Skin epidermis (tissue), 12 donors: ENCODE measurements around the gene KRT78.
A peak's percentile ranks its signal among the peaks of the same experiment; 100 is the strongest.
"Not testable (repeated sequence)": the region's sequence is repeated elsewhere in the genome, so short reads cannot be mapped to it uniquely, and the experiment has no call there.

Experiments used
- H3K27ac ChIP-seq, 21 experiments: fragments of 200-600 bp; sonication (generic) in 11 of 21; one replicate each; pipeline ENCODE4 v1.5.0; 2020; ENCODE audit warnings: mild to moderate bottlenecking in 3 of 21, inconsistent platforms in 2 of 21, moderate library complexity in 2 of 21
- H3K4me3 ChIP-seq, 7 experiments: fragments of 200-600 bp; sonication (generic) in 2 of 7; one replicate each; pipeline ENCODE4 v1.5.0; 2020; ENCODE audit warnings: inconsistent platforms in 2 of 7, mild to moderate bottlenecking in 2 of 7, moderate library complexity in 1 of 7

Gene KRT78, protein sequence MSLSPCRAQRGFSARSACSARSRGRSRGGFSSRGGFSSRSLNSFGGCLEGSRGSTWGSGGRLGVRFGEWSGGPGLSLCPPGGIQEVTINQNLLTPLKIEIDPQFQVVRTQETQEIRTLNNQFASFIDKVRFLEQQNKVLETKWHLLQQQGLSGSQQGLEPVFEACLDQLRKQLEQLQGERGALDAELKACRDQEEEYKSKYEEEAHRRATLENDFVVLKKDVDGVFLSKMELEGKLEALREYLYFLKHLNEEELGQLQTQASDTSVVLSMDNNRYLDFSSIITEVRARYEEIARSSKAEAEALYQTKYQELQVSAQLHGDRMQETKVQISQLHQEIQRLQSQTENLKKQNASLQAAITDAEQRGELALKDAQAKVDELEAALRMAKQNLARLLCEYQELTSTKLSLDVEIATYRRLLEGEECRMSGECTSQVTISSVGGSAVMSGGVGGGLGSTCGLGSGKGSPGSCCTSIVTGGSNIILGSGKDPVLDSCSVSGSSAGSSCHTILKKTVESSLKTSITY

DNA sequence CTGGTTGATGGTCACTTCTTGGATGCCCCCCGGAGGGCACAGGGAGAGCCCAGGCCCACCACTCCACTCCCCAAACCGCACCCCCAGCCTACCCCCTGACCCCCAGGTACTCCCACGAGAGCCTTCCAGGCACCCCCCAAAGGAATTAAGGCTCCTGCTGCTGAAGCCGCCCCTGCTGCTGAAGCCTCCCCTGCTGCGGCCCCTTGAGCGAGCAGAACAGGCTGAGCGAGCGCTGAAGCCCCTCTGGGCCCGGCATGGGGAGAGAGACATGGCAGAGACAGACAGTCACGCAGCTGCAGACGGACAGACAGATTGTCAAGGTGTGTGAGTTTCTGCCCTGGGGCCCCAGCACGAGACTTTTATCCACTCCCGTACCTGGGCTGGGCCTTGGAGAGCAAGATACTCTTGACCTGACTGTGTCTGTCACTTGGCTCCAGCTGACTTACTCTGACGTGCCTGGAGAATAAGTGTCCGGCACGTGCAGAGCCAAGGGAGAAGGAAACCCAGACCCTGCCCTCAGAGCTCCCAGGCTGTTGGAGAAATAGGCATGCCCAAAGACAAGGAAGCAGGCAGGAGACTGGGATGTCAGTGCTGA lies at the start of gene KRT78:
Gene KRT78, minus strand, starts transcription at position 334 of the 595 bp plus-strand sequence. Its CDS starts 64 bp downstream, at position 270.
- Histone ChIP-seq H3K27ac (peak within 1 kb of the TSS in 14 of 21 experiments; percentile 18 to 74 (median 52)), H3K4me3 (no peak within 1 kb of the TSS)

DNA sequence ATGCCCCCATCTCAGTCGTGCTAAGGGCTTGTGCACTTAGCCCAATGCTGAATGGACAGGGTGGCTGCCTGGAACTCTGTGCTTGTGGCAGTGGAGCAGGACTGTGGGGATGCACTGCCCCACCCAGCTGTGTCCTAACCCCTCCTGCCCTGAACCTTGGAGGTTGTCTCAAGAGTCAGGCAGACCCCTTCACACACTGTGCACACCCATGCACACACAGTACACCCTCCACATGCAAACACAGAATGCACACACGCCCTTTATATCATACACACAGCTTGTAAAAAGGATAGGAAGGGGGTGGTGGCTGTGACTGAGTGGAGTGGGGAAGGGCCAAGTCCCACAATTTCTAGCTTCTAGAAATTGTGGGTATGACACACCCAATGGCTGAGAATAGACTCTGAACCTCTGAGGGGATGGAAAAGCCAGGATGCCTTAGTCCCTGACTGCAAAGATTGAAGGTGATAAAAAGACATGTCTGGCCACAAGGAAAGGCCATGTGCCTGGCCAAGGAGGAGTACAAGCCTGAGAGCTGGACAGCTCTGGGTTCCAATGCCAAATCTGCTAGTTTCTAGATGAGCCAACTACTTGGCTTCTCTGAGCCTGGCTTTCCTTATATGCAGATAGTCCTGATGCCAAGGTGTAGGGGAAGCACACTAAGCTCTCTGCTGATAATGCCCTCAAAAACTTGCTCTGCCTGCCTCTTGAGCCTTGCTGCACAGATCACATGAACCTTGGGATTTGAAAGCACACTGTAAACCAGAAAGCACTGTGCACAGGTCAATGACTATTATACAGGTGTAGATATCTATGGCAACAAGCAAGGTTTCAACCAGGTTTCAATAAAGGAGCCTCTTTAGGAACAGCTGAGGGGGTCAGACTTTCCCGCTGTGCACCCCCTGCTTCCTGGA lies 47.7 kb upstream of the KRT78 start:
- no peak overlapping the region for H3K4me3 ChIP-seq
- H3K27ac ChIP-seq = no peak overlapping the region

DNA sequence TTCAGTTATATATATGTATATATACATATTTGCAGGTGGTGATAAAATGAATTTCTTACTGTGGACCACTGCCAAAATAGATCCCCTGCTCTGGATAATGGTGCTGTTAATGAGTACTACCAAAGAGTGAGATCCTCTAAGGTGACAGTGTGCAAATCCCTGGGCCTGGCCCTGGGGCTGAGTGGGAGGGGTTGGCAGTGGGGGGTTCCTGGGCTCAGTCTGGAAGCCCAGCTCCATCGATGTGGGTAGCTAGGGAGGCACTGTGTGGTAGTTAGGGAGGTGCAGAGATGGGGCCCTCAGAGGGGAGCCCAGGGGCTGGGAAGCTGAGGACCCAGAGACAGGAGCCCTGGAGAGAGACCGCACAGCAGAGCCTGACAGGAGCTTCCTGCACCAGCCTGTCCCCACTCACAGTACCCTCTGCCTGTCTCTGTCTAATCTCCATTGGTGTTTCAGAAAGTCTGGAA lies 47.0 kb upstream of the KRT78 start:
- Histone ChIP-seq H3K27ac (no peak overlapping the region), H3K4me3 (no peak overlapping the region)

DNA sequence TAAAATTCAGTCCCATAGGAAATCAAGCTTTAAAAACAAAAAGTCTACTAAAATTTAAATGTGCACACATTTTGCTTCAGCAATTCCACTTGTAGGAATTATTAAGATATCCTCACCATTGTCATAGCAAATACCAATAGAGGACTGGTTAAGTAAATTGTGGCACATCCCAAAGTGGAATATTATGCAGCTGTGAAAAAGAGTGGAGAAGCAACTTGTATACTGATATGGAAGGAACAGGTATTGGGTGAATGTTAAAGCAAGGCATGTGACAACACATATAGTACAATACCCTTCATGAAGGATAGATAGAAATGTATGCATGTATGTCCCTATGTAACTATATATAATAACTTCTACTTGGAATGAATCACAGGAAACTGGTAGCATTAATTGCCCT lies 44.2 kb upstream of the KRT78 start:
- Histone ChIP-seq H3K27ac (no peak overlapping the region), H3K4me3 (no peak overlapping the region)

DNA sequence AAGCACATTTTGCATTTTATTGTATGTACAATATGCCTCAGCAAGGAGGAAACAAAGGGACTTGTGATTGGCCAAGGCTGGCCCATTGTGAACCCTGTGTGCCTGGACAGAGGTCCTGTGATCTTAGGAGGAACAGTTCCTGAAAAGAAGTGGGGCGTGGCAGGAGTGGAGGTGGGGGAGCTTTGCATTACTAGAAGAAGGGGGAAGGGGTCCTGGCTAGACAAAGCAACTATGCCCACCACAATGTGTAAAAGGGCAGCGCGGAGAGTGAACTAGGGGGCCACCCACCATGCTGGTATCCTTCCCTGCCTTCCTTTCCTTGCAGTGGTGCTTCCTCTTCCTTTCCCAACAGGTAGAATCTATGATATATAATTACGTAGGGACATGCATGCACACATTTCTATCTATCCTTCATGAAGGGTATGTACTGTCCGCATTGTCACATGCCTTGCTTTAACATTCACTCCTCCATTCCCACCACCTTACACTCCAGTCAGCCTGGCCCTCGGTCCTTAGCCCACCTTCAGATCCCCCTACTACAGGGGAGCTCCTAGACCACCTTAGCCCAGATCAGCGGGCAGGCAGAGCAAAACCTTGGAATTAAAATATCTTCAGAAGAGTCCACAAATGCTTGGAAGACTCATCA lies 43.5 kb upstream of the KRT78 start:
- H3K4me3 ChIP-seq = no peak overlapping the region
- no peak overlapping the region for H3K27ac ChIP-seq

DNA sequence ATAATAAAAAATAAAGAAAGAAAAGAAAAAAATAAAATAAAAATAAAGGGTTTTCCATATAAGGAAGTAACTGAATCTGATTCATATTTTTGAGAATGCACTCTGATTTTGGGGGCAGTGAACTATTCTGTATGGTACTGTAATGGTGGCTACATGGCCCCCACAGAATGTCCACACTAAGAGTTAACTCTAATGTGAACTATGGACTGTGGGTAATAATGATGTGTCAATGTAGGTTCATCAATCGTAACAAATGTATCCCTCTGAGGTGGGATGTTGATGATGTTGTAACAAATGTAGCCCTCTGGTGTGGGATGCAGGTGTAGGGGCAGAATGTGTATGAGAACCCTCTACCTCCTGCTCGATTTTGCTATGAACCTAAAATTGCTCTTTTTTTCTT lies 42.2 kb upstream of the KRT78 start:
- Histone ChIP-seq H3K27ac (no peak overlapping the region), H3K4me3 (no peak overlapping the region)

DNA sequence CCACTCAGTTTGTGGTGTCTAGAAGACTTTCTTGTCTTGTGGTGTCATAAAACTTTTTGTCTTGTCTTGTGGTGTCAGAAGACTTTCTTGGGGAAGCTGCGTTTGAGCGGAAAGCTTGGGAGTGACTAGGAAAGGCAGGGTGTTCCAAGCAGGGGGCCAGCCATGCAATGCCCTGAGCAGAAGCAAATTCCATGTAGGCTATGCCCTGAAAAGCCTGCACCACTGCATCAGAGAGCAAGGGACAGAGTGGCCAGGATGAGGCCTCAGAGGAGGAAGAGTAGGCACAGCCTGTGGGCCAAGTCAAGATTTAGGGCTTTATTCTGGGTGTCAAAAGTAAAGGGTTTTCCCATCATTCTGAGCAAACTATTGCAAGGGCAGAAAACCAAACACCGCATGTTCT lies 41.6 kb upstream of the KRT78 start:
- H3K4me3 ChIP-seq = no peak overlapping the region

DNA sequence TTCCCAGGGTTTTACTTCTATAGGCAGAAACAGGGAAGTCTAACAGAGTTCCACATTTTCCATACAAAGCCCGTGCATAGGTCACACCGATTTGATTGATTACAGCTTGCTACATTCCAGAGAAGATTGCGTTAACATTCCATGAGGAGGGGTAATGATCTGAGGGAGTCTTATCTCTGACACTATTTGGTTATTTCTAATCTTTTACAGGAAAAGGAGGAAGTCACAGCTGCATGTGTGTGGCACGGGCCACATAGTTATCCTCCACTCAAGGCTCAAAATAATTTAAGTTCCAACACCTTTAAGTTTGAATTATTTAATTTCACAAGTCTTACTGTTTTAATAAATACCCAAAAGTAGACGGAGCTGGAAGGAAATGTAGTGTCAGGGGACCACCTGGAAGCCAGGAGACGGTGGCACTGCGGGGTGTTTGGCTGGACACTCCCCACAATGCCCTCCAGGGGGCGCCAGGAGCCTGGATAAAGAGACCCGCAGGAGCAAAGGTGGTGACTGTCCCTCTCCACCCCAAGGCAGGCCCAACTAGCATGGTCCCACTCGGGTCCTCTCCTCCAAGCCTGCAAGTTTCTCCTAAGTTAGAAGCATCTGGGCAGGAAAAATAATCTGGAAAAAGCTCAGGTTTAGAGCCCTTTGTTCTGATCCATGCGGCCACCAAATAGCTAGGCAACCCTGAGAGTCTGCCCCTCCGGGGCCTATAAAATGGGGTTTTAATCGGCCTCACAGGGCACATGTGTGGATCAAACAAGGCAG lies 35.9 kb upstream of the KRT78 start:
- no peak overlapping the region for H3K4me3 ChIP-seq
- no peak overlapping the region for H3K27ac ChIP-seq

More for the DNA sequence above, 41.6 kb upstream of the KRT78 start:
- H3K27ac ChIP-seq = no peak overlapping the region

DNA sequence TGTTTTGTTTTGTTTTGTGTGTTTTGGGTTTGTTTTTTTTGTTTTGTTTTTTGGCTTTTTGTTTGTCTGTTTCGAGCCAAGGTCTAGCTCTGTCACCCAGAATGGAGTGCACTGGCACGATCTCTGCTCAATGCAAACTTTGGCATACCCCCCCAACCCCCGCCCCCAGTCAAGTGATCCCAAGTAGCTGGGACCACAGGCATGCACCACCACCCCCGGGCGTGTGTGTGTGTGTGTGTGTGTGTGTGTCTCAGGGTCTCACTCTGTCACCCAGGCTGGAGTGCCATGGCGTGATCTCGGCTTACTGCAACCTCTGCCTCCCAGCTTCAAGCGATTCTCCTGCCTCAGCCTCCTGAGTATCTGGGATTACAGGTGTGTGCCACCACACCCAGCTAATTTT lies 31.7 kb upstream of the KRT78 start:
- H3K27ac ChIP-seq, H3K4me3 ChIP-seq: not testable (repeated sequence)

DNA sequence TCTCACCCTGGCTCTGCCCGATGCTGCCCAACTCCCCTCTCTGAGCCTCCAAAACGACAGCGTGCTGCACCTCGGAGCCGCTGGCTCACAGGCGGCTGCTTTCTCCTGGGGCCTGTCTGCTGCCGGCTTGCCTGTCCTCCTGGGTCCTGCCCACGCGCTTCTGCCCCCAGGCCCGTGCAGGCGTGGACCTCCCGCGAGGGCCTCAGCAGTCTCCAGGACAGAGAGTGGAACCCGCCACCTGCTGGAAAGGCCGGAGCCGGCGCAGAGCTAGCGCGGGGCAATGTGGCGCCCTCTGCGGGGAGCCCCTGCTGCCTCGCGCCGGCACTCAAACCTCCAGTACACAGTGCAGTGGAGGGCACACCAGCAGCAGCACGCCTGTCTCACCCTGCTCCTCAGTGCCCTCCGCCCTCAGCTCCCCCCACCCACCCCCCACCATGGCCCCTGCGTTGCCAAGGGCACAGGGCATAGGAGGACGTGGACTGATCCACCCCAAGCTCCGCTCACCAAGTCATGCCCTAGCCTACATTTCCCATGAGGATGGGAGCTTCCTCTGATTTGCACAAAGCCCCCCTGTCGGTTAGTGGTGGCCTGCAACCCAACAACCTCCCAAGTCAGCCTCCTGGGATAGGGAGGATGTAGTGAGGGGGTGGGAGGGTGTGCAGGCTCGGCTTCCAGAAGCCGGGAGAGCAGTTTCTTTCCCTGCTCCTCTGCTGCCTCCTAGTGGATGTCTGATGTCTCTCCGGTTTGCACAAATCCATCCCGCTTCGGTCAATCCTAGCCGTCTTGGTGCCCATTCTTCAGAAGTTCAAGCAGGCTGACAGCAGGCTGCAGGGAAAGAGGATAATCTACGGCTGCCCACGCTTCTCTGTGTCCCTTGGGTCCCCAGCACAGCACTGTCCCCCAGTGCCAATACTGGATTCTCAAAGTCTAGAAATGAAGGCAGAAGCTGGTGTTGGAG lies 30.9 kb upstream of the KRT78 start:
- Histone ChIP-seq H3K27ac (peak overlapping the region; percentile 45 to 99 (median 86)), H3K4me3 (peak overlapping the region in 3 of 7 experiments; percentile 0 to 9 (median 2))

DNA sequence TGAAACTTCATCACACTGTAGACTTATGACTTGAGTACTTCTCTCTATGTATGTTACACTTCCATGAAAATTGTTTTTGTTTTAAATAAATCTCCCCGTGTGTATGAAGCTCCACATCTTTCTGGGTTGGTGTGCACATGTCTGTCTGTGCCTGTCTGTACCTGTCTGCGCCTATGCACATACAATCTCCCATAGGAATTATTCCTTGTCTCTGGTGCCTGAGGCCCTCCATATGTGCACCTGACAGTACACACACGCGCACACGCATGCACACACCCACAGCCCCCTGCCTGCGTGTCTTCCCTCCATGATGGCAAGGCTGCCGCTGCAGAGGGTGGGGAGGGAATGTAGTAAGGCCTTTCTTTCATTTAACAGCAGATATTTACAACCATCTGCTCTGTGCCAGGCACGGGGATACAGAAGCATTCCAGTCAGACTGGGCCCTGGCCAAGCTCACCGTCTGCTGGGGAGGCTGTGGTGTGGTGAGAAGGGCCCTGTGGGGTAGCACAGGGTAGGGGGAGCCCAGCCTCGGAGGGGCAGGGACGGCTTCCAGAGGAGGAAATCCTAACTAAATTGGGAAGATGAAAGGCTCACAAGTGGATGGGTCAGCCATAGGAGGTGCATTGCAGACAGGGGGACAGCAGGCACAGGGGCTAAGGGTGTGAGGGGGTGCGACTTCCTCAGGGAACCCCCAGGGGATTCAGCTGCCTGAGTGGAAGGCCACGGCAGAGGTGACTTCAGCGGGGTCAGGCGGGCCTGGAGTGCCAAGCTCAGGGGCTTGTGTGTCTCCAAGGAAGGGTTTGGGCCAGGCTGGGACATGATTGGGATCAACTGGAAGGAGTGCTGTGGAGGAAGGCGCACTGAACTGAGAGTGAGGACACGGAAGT lies 30.0 kb upstream of the KRT78 start:
- H3K27ac ChIP-seq = peak overlapping the region; percentile 45 to 99 (median 86)
- H3K4me3 ChIP-seq = no peak overlapping the region

DNA sequence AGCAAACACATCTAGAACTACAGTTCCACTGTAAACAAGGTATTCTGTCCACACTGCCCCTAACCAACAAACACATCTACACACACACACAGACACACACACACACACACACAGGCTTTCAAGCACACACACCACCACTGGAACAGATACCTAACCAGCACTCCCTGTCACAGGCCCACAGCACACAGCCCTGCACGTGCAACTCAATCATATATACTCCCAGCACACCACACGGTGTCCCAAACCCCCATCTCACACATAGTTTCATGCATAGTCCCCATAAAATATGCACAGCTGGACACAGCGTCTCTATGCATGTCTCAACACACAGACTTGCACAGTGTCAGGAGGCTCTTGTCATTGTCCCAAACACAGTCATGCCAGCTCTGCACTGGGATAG lies 28.4 kb upstream of the KRT78 start:
- H3K27ac ChIP-seq = peak overlapping the region in 20 of 21 experiments; percentile 15 to 99 (median 86)

DNA sequence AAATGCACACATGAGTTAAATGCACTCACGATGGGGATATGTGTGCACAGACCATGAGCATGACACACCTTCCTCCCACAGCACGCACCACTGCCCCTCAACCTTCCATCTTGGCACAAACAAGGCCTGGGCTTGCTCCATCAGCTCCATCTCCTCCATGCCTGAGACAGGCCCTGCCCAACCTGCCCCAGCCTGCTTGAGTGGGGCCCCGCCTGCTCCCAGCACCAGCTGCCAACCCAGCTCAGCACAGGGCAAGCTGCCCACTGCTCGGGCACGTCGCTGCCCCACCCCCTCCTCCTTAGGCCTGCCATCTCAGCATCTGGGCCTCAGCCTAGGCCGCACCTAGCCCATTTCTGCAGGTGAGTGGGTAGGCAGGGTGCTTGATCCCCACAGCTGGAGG lies 27.6 kb upstream of the KRT78 start:
- peak overlapping the region in 20 of 21 experiments; percentile 11 to 99 (median 92) for H3K27ac ChIP-seq

More for the DNA sequence above, 28.4 kb upstream of the KRT78 start:
- no peak overlapping the region for H3K4me3 ChIP-seq

DNA sequence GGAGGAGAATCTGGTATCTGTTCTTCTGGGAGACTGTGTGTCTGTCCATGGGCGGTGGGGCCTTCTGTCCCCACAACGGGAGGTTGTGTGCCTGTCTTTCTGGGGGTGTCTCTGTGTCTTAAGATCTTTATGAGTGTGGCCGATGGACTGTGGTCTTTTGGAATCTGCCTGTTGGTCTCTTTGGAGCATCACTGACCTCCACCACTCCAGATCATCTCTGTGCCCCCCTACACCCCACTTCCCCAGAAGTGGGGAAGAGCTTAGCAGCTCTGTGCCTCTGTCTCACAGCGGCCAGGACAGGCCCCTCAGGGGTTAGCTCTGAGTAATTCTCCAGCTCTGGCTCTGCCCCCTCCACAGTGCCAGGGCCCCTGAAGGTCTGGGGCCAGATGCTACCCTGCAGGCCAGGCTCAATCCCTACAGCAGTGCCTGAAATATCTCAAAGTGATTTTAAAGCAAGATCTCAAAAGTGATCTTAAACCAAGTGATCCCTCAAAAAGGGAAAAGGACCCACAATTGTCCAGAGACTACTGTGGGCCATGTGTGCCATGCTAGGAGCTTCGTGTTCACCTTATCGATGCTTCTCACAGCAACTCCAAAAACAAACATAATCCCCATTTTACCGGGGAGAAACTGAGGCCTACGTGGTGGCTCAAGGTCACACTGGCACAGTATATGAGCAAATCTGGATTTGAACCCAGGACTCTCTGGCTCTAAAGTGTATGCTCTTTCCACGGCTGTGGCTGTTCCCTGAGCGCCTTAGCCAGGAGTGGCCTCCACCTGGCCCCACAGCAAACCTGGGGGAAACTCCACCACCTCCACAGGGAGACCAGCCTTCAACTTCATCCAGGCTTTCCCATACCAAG lies 26.0 kb upstream of the KRT78 start:
- Histone ChIP-seq H3K27ac (peak overlapping the region; percentile 48 to 99 (median 91)), H3K4me3 (peak overlapping the region in 5 of 7 experiments; percentile 21 to 41 (median 29))

More for the DNA sequence above, 27.6 kb upstream of the KRT78 start:
- no peak overlapping the region for H3K4me3 ChIP-seq

DNA sequence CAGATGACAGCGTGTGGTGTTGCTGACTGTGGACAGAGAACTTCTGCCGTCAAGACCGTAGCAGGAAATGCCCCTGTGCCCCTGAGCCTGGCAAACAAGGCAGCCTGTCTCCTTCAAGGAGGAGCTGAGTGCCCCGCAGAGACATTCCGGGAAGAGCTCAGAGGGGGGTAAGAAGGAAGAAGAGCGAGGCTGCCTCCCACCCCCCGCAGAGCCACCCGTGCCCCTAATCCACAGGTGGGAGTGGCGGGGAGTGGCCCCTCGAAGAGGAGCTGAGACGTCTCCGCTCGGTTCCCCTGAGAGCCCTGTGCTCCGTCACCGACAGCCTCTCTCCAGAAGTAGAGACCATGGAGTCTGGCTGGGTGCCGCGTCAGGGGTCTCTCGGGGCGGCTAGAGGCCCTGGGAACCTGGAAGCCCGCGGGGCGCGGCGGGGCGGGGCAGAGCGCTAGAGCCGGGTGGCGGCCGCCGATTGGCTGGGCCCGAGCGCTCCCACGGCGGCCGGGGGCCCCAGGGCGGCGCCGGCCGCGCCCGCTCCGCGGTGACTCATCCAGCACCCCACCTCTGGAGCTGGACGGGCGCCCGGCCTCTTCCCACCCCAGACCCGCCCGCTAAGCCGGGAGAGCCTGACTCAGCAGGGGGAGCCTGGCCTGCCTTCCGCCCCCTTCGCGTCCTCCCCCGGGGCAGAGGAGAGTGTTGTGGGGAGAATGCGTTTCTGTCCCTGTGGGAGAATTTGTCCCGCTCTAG lies 25.2 kb upstream of the KRT78 start:
- H3K27ac ChIP-seq = peak overlapping the region; percentile 67 to 99 (median 94)
- H3K4me3 ChIP-seq = peak overlapping the region; percentile 18 to 41 (median 29)
